ENCODE results near the gene SLC25A13. TPM values are rescaled to one million over a fixed set of nuclear protein-coding genes. Genes with fewer than 3 reads are reported as not detected.

SLC25A13 gene
- total and polyA plus RNA-seq, 2 of the 4 experiments (the other 2 are of a cell fraction): 7.4 to 11.7 TPM

DNA sequence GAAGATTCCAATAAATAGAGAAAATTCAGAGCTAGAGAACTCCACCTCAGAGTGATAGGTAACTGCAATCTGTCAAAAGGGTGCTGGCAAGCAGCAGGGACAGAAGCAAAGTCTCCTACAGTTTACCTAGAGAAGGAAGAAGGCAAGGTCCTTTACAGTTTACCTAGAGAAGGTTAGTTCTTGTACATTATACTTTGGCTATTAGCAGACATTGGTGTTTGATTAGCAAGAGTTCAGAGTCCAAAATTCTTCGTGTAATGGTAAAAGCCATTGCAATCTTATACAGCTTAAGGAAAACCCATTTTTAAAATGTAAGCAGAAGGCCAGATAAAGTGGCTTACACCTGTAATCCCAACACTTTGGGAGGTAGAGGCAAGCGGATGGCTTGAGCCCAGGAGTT, 45.9 kb downstream of the SLC25A13 start:
- no peak overlapping the region for H3K9ac ChIP-seq (ENCODE audit: low read depth, low read length)

More for the DNA sequence above, 45.9 kb downstream of the SLC25A13 start:
- no peak overlapping the region for H3K27ac ChIP-seq (ENCODE audit: insufficient read depth, low read length)
- H3K23ac ChIP-seq (ENCODE audit: low read depth, low read length): no peak overlapping the region
- H3K36me3 ChIP-seq (ENCODE audit: control insufficient read depth, insufficient read depth, low read length): no peaks in the 10 kb centered on the region; the same call in 1 of the 2 replicates
- no peak for TF ChIP-seq POLR2A (IDR thresholded peaks at IDR 0.05; ENCODE audit: low read depth, low read length)
- no peak for TF ChIP-seq RCOR1 (IDR thresholded peaks at IDR 0.05; ENCODE audit: insufficient replicate concordance, low read length)
- TF ChIP-seq, protein P1, sequence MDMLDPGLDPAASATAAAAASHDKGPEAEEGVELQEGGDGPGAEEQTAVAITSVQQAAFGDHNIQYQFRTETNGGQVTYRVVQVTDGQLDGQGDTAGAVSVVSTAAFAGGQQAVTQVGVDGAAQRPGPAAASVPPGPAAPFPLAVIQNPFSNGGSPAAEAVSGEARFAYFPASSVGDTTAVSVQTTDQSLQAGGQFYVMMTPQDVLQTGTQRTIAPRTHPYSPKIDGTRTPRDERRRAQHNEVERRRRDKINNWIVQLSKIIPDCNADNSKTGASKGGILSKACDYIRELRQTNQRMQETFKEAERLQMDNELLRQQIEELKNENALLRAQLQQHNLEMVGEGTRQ (IDR thresholded peaks at IDR 0.05; ENCODE audit: low read depth, low read length): no peak
- no peak for TF ChIP-seq RFX5 (IDR thresholded peaks at IDR 0.05; ENCODE audit: low read depth, low read length)
- no peak for TF ChIP-seq MAFK (IDR thresholded peaks at IDR 0.05; ENCODE audit: low read depth, low read length)
- no peak for TF ChIP-seq RAD21 (IDR thresholded peaks at IDR 0.05; ENCODE audit: low read length)
- TF ChIP-seq FOS (IDR thresholded peaks at IDR 0.05; ENCODE audit: low read depth, low read length): no peak
- TF ChIP-seq, protein P2, sequence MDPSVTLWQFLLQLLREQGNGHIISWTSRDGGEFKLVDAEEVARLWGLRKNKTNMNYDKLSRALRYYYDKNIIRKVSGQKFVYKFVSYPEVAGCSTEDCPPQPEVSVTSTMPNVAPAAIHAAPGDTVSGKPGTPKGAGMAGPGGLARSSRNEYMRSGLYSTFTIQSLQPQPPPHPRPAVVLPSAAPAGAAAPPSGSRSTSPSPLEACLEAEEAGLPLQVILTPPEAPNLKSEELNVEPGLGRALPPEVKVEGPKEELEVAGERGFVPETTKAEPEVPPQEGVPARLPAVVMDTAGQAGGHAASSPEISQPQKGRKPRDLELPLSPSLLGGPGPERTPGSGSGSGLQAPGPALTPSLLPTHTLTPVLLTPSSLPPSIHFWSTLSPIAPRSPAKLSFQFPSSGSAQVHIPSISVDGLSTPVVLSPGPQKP (IDR thresholded peaks at IDR 0.05; ENCODE audit: borderline replicate concordance, low read depth, low read length): no peak
- TF ChIP-seq, protein P3, sequence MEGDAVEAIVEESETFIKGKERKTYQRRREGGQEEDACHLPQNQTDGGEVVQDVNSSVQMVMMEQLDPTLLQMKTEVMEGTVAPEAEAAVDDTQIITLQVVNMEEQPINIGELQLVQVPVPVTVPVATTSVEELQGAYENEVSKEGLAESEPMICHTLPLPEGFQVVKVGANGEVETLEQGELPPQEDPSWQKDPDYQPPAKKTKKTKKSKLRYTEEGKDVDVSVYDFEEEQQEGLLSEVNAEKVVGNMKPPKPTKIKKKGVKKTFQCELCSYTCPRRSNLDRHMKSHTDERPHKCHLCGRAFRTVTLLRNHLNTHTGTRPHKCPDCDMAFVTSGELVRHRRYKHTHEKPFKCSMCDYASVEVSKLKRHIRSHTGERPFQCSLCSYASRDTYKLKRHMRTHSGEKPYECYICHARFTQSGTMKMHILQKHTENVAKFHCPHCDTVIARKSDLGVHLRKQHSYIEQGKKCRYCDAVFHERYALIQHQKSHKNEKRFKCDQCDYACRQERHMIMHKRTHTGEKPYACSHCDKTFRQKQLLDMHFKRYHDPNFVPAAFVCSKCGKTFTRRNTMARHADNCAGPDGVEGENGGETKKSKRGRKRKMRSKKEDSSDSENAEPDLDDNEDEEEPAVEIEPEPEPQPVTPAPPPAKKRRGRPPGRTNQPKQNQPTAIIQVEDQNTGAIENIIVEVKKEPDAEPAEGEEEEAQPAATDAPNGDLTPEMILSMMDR (conservative IDR thresholded peaks at IDR 0.05; ENCODE audit: low read depth, low read length): no peak
- TF ChIP-seq BHLHE40 (IDR thresholded peaks at IDR 0.05; ENCODE audit: low read depth, low read length): no peak
- no peak for TF ChIP-seq SMC3 (IDR thresholded peaks at IDR 0.05; ENCODE audit: low read depth, low read length)
- TF ChIP-seq CEBPB (IDR thresholded peaks at IDR 0.05; ENCODE audit: low read depth, low read length): no peak
- TF ChIP-seq NFE2L2 (IDR thresholded peaks at IDR 0.05; ENCODE audit: low read depth, low read length): no peak
- no peak for TF ChIP-seq MAZ (IDR thresholded peaks at IDR 0.05; ENCODE audit: borderline replicate concordance, low read depth, low read length)
- H3K4me1 ChIP-seq (ENCODE audit: control insufficient read depth, insufficient read depth, low read length): no peaks in the 10 kb centered on the region
- H3K14ac ChIP-seq (replicated peaks; ENCODE audit: low read depth, low read length): no peak overlapping the region
- in situ Hi-C loops (cut with MboI; ENCODE audit: low sequenced_read_pairs): no loop called here
- ChIA-PET CTCF (interaction anchor here (0.8 kb wide), 1 partner anchor 22 kb away, joined by 3 read pairs; no protein-coding TSS in a partner anchor), POLR2A (ENCODE audit: unreplicated experiment) (no interaction called here)
- no peak overlapping the region for H2AK5ac ChIP-seq (ENCODE audit: low read depth, low read length)
- no peak overlapping the region for H2BK15ac ChIP-seq (ENCODE audit: low read depth, low read length)
- H3K79me1 ChIP-seq (ENCODE audit: low read depth in 1 of 2, low read length in 2 of 2): peaks cover 0 to 10% of the 10 kb centered on the region in 2 experiments; a peak in 2 of 4 replicates
- no peak overlapping the region for H3K4me3 ChIP-seq (ENCODE audit: insufficient read depth, low read depth, low read length)
- H2BK5ac ChIP-seq (ENCODE audit: low read depth, low read length, poor library complexity, severe bottlenecking): no peak overlapping the region
- no peak overlapping the region for H3K18ac ChIP-seq (ENCODE audit: low read depth, low read length)
- no peaks in the 10 kb centered on the region for H3K27me3 ChIP-seq (ENCODE audit: control insufficient read depth, insufficient read depth, low read length)
- no peak overlapping the region for H2BK20ac ChIP-seq (ENCODE audit: low read depth, low read length)
- H3K4me2 ChIP-seq (ENCODE audit: low read depth, low read length): no peak overlapping the region
- no peaks in the 10 kb centered on the region for H3K9me3 ChIP-seq (ENCODE audit: control insufficient read depth, insufficient read depth, low read length)
- ATAC-seq (ENCODE audit: low read depth) (no peak), DNase-seq (no peak)
- dilution Hi-C loops (cut with HindIII; ENCODE audit: low sequenced_read_pairs, unreplicated experiment): no loop called here
- H4K8ac ChIP-seq (ENCODE audit: low read depth in 2 of 2, low read length in 2 of 2): no peak overlapping the region
- no peak overlapping the region for H2AK9ac ChIP-seq (replicated peaks; ENCODE audit: low read depth, low read length, poor library complexity)
- WGBS, 2 experiments (ENCODE audit: extremely low coverage in 2 of 2, insufficient read length in 1 of 2): no CpG with 5 or more reads among the region's 2 CpGs
- no peak overlapping the region for H2AFZ ChIP-seq (replicated peaks; ENCODE audit: low read length, poor library complexity)
- H3K9me1 ChIP-seq (ENCODE audit: insufficient read depth, low read length): no peaks in the 10 kb centered on the region
- no TSS peak for BruUV-seq (replicated peaks)
- H3K4ac ChIP-seq (ENCODE audit: low read depth, low read length): no peak overlapping the region
- no peak overlapping the region for H4K5ac ChIP-seq (ENCODE audit: low read depth, low read length)
- H4K91ac ChIP-seq (ENCODE audit: insufficient read depth, low read depth, low read length): no peak overlapping the region
- H3K56ac ChIP-seq (ENCODE audit: extremely low read depth, insufficient read depth, low read length): no peak overlapping the region
- intact Hi-C loops (cut with micrococcal nuclease): no loop called here
- no peak overlapping the region for H2BK120ac ChIP-seq (ENCODE audit: low read depth, low read length)
- H4K20me1 ChIP-seq (ENCODE audit: insufficient read depth, low read length): no peaks in the 10 kb centered on the region

Measured in IMR-90 (cell line).